HG03060 (cell line): Measurements from ENCODE around the gene SNAP47.
A peak's percentile ranks its signal among the peaks of the same experiment; 100 is the strongest.

Source experiments
- ATAC-seq: cut with Tn5 transposase; IDR thresholded peaks from one replicate; pipeline ENCODE4 v1.9.1; 2021; ENCODE audit warnings: low read depth, moderate number of reproducible peaks; ENCODE audit not compliant: unreplicated experiment

Gene SNAP47

DNA sequence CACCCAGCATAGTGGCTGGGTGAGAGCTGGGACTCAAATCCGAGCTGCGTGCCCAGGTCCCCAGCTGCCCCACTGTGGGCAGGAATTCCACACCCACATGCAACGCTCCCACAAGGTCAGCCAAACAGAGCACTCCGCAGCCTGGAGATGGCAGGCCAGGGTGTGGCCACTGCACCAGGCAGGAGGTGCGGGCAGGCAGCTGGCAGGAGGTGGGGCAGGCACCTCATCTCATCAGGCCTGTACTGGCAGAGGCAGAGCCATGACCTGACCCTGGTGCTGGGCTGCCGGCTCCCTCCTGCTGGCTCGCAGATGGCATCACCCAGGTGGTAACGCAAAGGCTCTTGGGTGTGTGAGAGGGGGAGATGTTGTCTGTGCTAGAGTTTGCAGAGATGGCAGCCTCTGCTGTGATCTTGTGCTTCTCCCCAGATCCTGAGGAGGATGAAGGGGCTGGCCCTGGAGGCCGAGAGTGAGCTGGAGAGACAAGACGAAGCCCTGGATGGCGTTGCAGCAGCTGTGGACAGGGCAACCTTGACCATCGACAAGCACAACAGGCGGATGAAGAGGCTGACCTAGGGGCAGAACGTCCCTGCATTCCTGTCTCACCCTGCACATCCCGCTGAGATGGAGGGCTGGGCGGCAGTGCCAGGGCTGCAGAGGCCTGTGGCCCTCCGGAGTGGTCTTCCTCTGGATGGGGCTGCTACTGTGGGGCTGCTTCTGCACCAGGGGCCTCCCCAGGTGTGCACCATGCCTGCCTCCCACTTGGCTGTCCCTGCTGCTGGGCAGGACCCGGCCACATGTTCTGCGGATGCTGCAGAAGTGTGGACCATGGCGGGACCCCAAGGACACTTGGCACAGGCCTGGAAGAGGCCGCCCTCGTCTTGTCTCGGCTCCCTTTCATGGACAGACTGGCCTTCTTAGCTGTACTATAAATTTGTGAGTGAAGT lies 45.1 kb downstream of the SNAP47 start:
- ATAC-seq: no peak

DNA sequence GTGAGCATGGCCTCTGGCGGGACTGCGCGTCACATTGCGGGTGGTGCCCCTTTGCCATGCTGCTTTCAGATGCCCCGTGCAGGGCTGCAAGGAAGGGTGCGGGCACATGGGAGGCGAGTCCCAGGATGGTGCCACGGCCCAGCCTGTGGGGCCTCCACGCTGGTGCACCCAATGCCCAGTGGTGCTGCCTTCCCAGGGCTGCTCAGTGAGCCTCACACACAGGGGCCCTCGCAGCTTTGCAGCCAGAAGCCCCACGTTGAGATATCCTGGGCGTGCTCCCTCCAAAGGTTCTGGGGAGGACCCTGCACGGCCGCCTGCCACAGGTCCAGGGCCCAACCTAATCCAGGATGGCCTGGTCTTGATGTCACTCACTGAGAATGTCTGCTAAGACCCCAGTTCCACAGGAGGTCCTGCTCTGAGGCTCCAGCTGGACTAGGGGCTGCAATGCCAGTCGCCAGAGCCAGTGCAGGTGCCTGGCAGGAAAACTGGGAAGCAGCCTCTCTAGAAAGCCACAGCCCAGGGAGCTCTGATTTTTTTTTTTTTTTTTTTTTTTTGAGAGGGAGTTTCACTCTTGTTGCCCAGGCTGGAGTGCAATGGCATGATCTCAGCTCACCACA lies 46.2 kb downstream of the SNAP47 start:
- ATAC-seq: no peak

DNA sequence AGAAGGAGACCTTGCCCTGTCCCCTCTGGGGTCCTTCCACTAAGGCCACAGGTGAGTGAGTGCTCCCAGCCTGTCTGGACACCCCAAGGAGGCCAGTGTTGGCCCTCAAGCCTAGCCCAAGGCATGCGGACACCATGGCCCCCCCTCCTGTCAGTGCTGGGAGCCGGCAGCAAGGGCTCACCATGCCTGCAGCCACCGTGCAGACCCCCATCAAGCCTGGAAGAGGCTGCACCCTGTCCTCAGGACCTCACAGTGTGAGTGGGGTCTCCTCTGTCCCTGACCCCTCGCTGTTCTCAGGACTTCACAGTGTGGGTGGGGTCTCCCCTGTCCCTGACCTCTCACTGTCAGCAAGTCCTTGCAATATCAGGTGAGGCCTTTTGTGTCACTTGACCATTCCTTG lies 47.0 kb downstream of the SNAP47 start:
- no peak for ATAC-seq

DNA sequence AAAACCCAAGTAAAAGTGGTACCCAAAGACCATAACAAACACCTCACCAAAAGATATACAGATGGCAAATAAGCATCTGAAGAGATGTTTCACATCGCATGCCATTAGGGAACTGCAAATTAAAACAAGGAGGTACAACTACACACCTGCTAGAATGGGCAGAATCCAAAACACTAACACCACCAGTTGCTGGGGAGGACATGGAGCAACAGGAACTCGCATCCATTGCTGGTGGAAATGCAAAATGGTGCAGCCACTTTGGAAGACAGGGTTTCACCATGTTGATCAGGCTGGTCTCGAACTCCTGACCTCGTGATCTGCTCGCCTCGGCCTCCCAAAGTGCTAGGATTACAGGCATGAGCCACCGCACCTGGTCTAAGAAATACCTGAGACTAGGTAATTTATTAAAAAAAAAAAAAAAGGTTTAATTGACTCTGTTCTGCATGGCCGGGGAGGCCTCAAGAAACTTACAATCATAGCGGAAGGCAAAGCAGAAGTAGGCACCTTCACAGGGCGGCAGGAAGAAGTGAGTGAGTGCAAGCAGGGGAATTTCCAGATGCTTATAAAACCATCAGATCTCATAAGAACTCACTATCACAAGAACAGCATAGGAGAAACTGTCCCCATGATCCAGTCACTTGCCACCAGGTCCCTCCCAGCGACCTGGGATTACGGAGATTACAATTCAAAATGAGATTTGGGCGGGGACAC lies 50.0 kb downstream of the SNAP47 start:
- no peak for ATAC-seq

DNA sequence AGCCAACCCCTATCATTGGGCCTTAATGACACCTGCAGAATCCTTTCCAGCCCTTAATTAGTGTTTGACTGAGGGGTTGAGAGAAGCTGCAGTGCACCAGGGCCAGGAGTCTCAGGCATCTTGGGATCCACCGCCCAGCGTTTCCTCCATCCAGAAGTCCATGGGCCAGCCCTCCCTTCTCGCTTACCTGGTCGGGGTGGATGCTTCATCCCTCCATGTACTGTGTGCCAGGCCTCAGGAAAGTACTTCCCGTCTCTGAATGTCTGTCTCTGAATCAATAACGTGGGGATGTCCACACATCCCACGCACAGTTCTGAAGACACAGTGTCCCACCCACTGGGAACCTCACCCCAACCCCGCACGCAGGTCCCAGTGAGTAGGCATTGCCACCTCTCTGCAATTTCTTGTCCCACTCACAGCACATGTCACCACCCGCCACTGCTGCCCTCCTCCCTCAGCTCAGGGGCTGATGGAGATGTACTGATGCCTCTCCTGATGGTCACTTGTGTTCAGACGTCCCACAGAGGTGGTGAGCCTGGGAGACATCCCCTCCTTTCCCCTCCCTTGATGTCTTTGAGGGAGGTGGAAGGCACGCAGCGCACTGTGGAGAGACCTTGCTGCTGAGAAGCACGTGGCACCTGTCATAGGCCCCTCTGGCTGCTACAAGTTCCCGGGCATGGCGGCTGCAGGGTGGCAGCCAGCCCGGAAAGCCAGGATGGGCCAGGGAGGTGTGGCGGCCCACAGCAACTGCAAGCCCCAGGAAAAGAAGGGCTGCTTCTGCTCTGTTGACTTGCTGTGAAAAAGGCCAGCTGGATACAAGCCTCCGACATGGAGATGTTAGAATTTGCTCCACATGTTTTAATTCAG lies 50.8 kb downstream of the SNAP47 start:
- ATAC-seq: no peak

DNA sequence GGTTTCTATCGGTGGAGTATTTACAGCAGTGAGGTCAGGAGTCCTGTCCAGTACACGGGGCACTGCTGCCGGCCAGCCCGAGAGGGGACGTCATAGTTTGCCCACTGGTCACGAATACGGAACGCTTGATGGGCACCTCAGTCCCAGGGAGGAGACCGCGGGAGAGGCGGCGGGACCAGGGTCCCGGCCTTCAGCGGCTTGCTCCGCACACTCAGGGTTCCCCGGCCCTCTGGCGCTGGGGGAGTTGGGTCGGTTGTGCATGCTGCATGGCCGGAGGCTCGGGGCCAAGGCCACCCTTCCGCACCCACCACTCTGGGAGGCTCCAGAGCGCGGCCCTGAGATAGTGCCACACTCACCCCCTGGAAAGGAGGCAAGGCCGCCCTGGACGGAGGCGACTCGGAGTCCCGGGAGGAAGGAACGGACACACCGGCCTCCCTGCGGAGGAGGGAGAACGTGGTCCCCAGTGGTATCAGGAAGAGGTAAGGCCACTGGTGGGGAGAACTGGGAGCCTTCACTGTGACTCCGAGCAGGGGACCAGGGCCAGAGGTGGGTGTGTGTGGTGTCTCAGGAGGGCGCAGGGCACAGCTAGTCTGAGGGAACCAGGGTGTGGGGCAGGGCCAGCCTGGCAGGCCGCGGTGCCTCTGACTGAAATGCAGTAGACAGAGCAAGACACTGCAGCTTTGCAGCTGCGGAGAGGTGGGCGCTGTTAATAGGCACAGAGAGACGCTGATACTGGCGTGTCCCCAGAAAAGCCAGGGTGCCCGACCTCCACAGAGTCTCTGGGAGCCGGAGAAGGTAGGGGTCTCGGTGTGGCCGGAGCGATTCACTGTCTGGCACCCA lies 51.7 kb downstream of the SNAP47 start:
- ATAC-seq: no peak

DNA sequence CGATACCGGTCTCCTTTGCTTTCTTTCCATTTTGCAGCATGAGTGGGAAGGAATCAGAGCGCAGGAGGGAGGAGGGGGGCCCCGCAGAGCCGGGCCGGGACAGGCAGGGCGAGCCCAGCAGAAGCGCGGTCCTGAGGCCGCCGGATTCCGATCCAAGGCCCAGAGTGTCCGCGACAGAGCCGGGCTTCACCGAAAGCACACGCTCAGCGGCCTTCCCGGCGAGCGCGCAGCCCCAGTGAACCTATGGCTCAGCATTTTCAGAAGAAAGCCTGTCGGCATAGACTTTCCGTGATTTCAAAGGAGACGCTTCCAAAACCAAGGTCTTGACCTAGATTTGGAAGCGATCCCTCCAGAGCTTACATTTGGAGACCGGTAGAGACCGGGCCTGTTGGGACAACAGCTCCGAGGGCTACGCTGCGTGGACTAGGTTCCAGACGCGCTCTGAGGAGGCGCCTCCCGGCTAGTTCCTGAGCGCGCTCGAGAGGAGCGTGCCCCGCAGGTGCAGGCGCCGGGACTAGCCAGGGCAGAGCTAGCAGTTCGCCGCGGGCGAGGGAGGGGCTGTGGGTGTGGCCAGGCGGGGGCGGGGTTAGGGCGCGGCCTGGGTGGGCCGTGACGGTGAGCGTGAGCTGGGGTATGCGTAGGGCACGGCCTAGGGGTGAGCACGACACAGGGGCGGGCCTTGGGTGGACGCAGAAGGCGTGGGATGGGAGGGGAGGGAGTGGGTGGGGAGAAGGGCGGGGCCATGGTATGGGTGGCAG lies 52.5 kb downstream of the SNAP47 start:
- ATAC-seq: peak; percentile 88

DNA sequence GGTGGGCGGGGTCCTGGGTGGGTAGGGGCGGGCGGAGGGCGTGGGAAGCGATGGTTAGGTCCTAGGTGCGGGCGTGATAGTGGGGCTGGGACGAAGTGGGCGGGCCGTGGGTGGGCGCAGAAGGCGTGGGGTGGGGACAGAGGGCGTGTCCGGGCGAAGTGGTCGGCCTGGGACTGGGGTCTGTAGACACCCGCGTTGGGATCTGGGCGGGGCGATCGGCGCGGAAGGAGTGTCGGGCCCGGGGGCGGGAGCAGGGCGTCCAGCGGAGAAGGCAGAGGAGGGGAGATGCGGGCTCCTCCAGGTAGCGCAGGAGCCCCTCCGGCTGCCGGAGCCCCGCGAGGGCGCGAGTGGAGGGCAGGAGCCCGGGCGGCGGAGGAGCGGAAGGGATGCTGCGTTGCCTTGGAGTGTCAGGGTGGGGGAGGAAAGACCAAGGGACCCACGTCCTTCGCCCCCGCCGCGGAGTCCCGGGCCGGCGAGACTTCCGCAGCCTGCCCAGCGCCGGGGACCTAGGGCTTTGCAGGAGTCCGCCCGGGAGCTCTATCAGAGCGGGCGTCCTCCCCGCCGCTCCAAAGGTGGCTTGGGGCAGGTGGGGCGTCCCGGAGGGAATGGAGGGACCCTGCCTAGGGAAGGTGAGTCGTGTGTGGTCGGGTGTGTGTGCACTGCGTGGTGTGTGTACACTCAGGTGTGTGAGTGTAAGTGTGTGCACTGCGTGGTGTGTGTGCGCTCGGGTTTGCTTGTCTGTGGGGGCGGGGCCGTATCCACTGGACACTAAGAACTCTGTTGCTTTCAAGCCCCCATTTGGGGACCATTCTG lies 53.2 kb downstream of the SNAP47 start:
- peak; percentile 24 for ATAC-seq

DNA sequence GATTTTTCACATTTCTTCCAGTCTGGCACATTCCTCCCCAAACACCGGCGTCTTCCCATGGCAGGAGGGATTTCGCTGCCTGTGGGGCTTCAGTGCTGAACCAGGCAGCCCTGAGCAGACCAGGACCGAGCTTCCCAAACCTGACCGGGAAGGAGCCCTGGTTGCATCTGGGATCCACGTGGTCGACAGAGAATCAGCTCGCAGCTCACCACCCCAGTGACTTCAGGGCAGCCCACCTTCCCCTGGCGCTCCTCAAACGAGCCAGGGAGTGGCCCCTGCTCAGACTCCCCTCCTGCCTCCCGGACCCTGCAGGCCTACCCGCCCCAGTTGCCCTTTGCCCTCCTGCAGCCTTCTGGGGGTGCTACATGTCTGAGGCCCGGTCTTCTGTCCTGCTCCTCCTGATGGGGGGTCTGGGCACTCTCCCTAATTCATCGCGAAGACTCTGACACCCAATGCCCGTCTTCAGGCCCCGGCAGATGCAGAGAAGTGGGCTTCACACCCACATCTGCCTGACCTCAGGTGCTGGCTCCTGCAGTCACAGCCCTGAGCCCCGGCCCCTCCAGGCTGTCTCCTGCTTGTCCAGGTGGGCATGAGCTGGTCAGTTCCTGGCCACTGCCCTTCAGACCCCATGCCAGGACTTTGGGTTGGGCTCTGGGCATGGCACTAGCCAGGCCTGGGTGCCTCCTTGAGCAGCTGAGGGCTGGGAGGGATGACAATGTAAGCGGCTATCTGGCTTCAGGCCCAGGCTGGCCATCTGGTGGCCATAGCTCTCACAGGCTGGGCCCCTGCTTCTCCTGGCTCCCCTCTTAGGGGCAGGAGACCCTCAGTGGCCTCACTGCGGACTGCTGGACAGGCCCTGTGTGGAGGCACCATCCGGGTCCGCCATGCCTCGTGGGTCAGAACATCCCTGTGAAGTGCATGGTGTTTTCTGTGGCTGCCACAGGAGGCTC lies 54.1 kb downstream of the SNAP47 start:
- ATAC-seq: no peak

DNA sequence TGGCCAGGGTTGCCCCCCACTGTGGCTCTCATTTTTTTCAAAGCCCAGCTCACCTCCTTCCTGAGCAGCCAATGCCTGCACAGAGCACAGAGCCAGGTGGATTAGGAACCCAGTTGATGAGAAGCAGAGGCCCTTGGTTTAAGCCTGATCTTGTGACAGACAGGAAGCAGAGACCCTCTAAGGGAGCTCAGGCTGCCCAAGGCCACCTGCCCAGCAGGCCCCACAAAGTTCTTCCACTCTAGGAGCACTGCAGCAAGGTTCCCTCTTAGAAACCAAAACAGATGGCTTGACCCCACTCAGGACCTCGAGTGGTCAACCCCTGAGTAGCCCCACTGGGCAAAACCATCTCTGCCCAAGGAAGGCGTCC lies 54.8 kb downstream of the SNAP47 start:
- ATAC-seq: no peak

DNA sequence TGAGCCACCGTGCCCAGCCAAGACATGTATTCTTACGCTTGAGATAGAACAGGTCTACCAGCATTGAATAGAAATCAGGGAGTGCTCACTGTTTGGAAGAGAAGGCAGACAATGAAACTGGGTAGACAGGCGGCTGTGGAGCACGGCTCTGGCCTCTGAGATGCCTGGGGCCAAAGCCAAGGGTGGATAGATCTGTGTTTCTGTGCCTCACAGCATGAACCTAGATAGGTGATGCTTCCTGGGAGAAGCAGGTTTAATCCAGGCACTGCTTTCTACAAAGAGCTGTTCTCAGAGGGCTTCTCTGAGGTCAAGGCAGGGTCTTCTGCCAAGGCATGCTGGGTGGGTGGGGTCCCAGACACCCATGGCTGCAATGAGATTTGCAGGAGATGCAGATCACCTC lies 55.6 kb downstream of the SNAP47 start:
- ATAC-seq: no peak

DNA sequence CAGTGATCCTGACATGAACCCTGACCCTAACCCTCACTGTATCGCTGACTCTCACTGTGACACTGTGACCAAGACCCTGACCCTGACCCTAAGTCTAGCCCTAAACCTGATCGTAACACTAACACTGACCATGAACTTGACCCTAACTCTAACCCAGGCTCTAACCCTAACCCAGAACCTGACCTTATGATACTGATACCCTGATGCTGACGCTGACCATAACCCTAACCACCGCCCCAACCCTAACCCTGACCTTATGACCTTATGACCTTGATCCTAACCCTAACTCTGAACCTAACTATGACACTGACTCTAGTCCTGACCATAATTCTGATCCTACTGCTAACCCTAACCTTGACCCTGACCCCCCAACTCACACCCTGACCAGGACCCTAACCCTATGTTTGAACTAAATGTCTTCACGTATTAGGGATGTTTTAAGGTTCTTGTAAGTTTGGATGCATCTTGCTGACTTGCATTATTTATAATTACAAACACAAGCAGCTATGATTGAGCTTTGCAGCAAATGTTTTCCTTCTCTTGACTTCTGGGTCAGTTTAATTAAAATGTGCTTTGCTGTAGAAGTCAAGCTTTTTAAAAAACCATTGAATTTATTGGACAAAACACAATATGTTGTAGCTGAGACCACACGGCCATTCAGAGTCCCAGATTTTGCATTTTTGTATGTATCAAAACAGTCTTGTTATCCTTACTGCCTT lies 56.3 kb downstream of the SNAP47 start:
- ATAC-seq: no peak

DNA sequence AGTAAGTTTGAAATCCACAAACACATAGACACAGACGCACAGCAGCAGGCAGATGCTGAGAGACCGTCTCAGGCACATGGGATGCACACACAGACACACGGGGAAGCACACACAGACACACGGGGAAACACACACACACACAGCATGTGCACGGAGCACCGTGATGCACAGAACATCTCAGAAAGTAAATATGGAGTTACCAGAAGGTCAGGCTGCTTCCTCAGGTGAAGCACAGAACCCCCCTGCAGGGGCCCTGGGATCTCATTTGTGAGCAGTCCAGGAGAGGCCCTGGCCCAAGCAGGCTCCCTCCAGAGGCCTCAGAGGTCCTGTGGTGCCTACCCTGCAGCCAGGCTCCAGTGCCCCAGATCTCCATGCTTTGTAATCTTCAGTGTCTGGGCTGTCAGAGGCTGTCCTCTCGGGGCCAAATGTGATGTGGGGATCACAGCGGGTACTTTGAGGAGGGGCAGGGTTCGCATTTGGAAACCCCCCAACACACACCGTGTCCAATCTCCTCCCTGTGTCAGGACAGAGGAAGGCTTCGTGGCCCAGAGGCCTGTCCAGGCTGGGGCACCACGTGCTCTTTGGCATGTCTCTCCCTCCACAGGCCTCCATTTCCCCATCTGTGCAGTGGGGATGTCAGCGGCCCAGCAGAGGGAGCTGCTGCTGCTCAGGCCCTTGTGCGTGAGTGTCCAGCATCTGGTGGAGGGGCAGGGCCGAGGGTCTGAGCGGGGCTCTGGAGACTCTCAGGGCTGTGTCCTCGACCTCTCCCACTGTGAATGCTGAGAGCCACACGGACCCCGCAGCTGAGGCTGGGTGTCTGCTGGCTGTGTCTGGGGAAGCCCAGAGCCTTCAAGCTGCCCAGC lies 57.2 kb downstream of the SNAP47 start:
- no peak for ATAC-seq

DNA sequence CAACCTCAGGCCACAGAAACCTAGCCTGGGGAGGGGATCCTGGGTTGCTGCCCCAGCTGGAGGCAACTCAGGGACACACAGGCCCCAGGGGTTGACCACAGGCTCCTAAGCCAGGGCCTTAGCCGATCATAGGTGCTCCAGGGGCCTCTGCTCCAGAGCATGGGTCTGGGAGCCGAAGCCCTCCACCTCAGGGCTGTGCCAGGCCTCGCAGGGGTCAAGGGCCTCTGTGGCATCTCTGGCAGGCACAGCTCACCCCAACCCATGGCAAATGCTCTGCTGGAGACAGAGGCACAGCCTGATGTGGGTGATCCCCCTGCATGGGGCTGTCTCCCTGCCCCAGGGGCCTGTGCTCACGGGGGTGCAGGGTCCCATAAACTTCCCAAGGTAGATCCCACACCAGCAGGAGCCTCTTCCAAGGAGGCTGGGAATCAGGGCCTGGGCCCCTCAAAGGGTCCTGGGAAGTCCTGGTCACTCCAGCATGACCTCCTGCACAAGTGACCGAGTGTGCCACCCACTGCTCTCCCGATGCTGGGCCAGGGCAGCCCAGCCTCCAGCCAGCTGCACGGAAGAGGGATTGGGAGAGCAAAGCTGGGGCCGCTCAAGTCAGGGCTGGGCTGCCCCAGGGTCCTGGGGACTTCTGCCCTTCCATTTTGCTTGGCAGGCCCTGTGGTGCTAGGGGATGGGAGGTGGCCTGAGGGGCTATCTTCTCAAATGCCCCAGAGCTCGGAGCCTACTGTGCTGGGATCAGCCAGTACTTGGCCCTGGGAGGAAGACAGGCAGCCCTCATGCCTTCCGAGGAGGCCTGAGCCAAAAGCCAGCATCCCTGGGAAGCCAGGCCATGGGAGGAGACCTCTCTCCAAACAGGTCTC lies 58.1 kb downstream of the SNAP47 start:
- no peak for ATAC-seq
